ENCODE data around the gene ARHGEF7. TPM values are rescaled to one million over a fixed set of nuclear protein-coding genes. Genes with fewer than 3 reads are reported as not detected.
A peak's percentile ranks its signal among the peaks of the same experiment; 100 is the strongest.

ARHGEF7 gene
- total RNA-seq, 1 donor from 2014 or later = 73.7 TPM

DNA sequence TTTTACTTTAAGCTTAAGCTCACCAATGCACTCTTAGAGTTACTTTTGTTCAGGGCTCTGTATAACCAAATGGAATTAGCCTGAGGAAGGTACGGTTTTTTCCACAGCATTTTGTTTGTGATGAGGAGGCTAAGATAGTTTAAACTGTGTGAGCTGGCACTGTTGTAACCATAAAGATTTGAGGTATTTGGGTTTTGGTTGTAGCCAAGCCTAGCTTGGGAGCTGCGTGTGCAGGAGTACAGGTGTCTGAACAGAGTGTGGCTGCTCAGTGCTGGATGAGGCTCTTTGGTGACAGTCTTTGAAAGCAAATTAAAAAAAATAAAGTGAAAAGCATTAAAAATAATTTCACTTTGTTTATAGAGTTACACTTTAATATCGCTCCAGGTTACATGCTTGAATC is 56.0 kb downstream of the ARHGEF7 start:
- H3K9me3 Mint-ChIP-seq = peaks cover 24% of the 10 kb centered on the region
- intact Hi-C loops (cut with micrococcal nuclease) = no loop called here
- peaks cover 58% of the 10 kb centered on the region for H3K4me1 Mint-ChIP-seq (ENCODE audit: low read depth)
- DNase-seq (ENCODE audit: low spot score) = no peak
- peaks cover 63% of the 10 kb centered on the region for H3K36me3 Mint-ChIP-seq (ENCODE audit: low read depth)
- no peak overlapping the region for H3K4me3 Mint-ChIP-seq
- no peak overlapping the region for H3K27ac Mint-ChIP-seq
- H3K27me3 Mint-ChIP-seq (ENCODE audit: insufficient read depth) = no peaks in the 10 kb centered on the region

DNA sequence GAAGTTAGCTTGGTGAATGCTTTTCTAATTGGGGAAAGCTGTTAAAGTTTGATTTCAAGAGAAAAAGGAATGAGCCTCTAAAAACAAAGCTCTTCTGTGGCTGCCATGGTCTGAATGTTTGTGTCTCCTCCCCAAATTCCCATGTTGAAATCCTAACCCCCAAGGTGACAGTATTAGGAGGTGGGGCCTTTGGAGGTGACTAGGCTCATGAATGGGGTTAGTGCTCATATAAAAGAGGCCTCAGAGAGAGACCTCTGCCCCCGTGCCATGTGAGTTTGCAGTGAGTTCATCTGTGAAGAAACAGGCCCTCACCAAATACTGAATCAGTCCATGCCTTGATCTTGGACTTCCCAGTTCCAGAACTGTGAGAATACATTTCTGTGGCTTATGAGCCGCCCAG is 56.5 kb downstream of the ARHGEF7 start:
- DNase-seq (ENCODE audit: low spot score) = no peak
- H3K9me3 Mint-ChIP-seq = peaks cover 28% of the 10 kb centered on the region
- peaks cover 62% of the 10 kb centered on the region for H3K36me3 Mint-ChIP-seq (ENCODE audit: low read depth)
- H3K4me3 Mint-ChIP-seq = no peak overlapping the region
- intact Hi-C loops (cut with micrococcal nuclease) = no loop called here
- peaks cover 58% of the 10 kb centered on the region for H3K4me1 Mint-ChIP-seq (ENCODE audit: low read depth)
- no peaks in the 10 kb centered on the region for H3K27me3 Mint-ChIP-seq (ENCODE audit: insufficient read depth)
- H3K27ac Mint-ChIP-seq = no peak overlapping the region

DNA sequence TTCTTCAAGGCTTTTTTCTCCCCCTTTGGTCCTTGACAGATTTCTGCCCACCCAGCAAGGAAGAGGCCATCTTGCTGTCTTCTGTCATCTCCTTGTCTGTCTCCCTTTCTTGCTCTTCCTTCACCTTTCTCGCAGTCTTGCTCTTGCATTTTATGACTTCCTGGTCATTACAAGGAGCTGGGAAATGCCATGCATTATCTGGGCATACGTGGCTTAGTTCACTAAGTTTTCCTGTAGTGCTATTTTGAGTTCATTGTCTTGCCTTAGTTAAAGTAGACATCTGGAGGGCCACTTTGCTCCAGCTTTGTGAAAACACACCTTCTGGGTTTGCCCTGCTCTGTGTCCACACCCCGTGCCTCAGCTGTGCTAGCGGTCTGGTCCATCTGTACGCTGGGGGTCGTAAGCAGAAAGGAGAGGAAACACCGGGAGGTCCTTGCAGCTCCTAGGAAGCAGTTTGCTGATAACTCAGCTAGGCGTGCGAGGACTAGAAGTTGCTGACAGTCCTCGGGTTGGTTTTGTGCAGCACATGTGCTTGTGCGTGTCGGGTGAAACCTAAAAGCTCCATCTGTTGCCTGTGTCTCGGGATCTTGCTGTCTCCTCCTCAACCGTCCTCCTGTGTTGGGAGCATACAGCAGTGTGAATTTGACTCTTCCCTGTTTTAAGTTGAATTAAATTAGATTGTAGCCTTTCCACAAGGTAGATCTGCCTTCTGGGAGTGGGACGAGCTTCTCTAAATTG is 59.4 kb downstream of the ARHGEF7 start:
- Mint-ChIP-seq H3K27ac (no peak overlapping the region), H3K36me3 (ENCODE audit: low read depth) (peaks cover 53% of the 10 kb centered on the region), H3K4me1 (ENCODE audit: low read depth) (peaks cover 63% of the 10 kb centered on the region), H3K9me3 (peaks cover 20% of the 10 kb centered on the region), H3K4me3 (no peak overlapping the region), H3K27me3 (ENCODE audit: insufficient read depth) (no peaks in the 10 kb centered on the region)
- intact Hi-C loops (cut with micrococcal nuclease) = no loop called here
- DNase-seq (ENCODE audit: low spot score) = no peak

DNA sequence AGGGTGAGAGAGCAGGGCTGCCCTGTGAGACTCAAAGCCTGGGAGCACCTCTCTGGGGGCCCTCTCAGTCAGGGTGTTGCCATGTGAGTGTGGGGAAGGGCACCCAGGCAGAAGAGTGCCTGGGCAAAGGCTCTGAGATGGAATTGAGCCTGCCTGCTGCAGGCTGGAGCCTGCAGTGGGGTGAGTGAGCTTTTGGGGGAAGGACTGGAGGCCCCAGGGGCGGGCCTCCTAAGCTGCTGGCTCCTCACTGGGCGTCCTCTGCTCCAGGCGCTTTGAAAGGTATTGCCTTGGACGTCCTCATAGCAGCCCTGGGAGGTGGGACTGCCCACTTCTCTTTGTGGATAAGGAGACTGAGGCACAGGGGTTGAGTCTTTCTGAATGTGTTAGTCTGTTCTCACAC is 60.3 kb downstream of the ARHGEF7 start:
- Mint-ChIP-seq H3K27me3 (ENCODE audit: insufficient read depth) (no peaks in the 10 kb centered on the region), H3K9me3 (peaks cover 20% of the 10 kb centered on the region), H3K27ac (peak overlapping the region; percentile 42), H3K4me1 (ENCODE audit: low read depth) (peaks cover 71% of the 10 kb centered on the region), H3K36me3 (ENCODE audit: low read depth) (peaks cover 56% of the 10 kb centered on the region), H3K4me3 (no peak overlapping the region)
- intact Hi-C loops (cut with micrococcal nuclease) = no loop called here
- DNase-seq (ENCODE audit: low spot score) = no peak

DNA sequence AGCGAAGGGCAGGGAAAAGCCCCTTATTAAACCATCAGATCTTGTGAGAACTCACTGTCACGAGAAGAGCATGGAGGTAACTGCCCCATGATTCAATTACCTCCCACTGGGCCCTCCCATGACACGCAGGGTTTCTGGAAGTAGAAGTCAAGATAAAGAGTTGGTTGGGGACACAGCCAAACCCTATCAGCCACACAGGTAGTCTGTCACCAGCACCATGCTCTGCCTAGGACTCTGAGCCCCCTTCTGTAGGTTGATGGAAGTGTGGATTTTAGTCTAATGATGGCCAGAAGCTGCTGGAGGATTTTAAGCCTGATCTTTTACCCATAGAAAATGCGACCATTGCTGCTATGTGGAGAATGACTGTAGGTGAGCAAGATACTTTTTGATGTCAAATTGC is 60.8 kb downstream of the ARHGEF7 start:
- H3K4me1 Mint-ChIP-seq (ENCODE audit: low read depth) = peaks cover 74% of the 10 kb centered on the region
- no peak for DNase-seq (ENCODE audit: low spot score)
- no peak overlapping the region for H3K4me3 Mint-ChIP-seq
- H3K9me3 Mint-ChIP-seq = peaks cover 20% of the 10 kb centered on the region
- no peaks in the 10 kb centered on the region for H3K27me3 Mint-ChIP-seq (ENCODE audit: insufficient read depth)
- peak overlapping the region; percentile 76 for H3K27ac Mint-ChIP-seq
- peaks cover 56% of the 10 kb centered on the region for H3K36me3 Mint-ChIP-seq (ENCODE audit: low read depth)
- intact Hi-C loops (cut with micrococcal nuclease) = no loop called here

DNA sequence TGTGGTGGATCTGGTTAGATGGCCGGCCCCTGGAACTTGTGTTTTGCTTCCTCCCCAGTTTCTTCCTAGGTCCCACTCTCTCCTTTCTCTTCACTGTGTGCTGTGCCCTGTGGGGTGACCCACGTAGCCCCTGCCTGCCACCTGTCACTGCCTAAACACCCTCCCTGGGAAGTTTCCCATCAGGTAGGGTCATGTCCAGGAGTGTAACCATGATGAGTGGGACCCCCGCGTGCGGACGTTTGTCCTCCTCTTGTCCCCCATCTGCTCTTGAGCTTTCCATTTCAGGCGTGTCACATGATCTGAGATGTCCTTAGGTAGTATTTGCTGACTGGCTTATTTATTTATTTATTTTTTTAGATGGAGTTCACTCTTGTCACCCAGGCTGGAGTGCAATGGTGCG is 61.3 kb downstream of the ARHGEF7 start:
- Mint-ChIP-seq H3K36me3 (ENCODE audit: low read depth) (peaks cover 60% of the 10 kb centered on the region), H3K4me1 (ENCODE audit: low read depth) (peaks cover 74% of the 10 kb centered on the region), H3K9me3 (peaks cover 20% of the 10 kb centered on the region), H3K27me3 (ENCODE audit: insufficient read depth) (no peaks in the 10 kb centered on the region), H3K4me3 (no peak overlapping the region), H3K27ac (peak overlapping the region; percentile 76)
- intact Hi-C loops (cut with micrococcal nuclease) = no loop called here
- DNase-seq (ENCODE audit: low spot score) = no peak

DNA sequence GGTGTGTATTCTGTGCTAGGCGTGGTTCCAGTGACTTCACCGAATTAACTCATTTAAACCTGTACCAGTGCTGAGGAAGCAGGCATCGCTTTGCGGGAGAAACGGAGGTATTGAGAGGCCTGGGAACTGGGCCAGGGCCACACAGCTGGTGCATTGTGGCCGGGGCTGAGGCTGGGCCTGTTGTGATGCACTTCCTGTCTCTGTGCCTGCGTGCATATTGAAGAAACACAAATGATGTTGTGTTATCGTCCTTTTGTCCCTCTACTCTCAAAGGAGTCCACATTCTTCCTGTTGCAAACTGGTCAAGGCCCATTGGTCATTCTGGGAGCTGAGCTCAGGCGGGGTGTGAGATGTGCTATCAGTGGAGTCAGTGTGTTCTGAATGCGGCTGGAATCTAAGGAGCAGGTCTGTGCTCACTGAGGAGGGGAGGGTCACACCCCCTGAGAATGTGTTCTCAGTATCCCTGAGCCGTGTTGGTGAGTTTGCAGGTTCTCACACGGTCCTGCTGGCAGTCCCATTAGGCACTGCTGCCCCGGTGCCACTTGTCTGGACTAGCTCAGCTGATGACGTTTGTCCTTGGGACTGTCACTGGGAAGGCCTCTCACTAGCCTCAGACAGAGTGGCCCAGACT is 62.1 kb downstream of the ARHGEF7 start:
- peak overlapping the region; percentile 24 for H3K4me3 Mint-ChIP-seq
- peak; percentile 16 for DNase-seq (ENCODE audit: low spot score)
- H3K9me3 Mint-ChIP-seq = peaks cover 20% of the 10 kb centered on the region
- peaks cover 69% of the 10 kb centered on the region for H3K4me1 Mint-ChIP-seq (ENCODE audit: low read depth)
- no peaks in the 10 kb centered on the region for H3K27me3 Mint-ChIP-seq (ENCODE audit: insufficient read depth)
- H3K36me3 Mint-ChIP-seq (ENCODE audit: low read depth) = peaks cover 57% of the 10 kb centered on the region
- H3K27ac Mint-ChIP-seq = peak overlapping the region; percentile 77
- intact Hi-C loops (cut with micrococcal nuclease) = no loop called here

DNA sequence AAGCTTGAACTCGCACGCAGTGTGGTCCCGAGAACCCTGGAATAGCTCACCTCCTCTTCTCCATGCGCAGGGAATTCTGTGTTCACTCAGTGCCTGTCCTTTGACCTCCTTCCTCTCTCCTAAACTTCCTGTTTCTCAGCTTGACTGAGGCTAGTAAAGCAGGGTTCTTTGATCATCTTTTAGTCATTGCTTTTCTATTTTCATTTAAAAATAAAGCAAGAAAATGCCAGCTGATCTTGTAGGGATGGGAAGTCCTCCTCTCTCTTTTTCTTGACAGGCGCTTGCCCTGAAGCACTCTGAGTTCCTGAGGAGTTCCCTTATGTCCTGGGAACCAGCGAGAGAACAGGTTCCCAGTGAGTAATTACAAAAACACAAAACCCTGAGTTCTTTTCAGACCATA is 62.8 kb downstream of the ARHGEF7 start:
- DNase-seq (ENCODE audit: low spot score) = no peak
- Mint-ChIP-seq H3K27me3 (ENCODE audit: insufficient read depth) (no peaks in the 10 kb centered on the region), H3K36me3 (ENCODE audit: low read depth) (peaks cover 61% of the 10 kb centered on the region), H3K27ac (peak overlapping the region; percentile 77), H3K4me3 (peak overlapping the region; percentile 24), H3K9me3 (peaks cover 20% of the 10 kb centered on the region), H3K4me1 (ENCODE audit: low read depth) (peaks cover 66% of the 10 kb centered on the region)
- intact Hi-C loops (cut with micrococcal nuclease) = no loop called here

DNA sequence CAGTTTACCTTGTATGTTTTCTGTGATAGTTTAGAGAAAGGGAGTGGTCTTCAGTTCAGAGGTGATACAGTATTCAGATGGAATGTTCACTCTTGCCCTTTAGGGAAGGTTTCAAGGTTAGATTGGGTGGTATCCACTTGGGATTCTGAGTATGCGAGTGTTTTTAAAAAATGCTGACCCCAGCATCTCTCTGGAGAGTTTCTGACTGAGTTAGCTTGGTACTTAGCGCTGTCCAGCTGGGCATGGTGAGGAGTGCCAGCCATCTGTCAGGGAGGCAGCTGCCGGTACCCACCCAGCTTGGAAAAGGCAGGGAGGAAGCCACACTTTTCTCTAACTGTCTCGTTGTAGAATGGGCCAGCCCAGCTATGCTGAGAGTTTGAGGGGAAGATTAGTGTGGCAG is 63.3 kb downstream of the ARHGEF7 start:
- peaks cover 64% of the 10 kb centered on the region for H3K36me3 Mint-ChIP-seq (ENCODE audit: low read depth)

DNA sequence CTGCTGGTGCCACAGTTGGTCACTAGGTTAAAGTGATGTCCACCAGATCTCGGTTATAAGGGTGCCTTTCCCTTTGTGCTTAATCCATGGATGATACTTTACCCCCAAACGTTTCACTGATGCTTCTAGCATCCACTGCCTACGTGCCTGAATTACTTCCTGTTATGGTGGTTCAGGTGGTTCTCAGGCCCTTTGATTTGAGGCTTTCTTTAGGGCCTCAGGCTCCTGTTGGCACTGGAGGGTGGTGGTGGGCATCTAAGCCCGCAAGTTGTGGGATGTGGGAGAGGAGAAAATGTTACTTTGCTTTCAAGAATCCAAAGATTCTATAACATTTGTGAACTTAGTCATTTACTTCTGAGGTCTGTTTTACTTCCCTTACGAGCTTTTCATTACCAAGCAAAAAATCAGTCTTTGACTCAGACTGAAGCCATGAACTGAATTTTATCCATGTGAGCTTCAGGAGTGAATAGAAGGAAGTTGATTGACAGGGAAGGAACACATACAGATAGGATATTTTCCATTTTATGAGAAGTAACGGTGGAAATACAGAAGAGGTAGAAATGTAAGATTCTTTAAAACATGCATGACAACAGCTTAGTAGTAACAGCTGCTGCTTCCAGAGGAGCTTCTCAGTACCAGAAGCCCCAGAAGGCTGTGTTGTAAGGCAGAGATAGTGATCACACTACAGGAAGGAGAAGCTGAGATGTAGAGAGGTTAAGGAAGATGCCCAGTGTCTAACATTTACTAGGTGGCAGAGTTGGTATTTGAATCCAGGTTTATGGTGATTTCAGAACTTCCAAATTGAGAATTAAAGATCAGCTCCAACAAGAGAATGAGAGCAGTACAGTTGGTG is 65.0 kb downstream of the ARHGEF7 start:
- DNase-seq (ENCODE audit: low spot score) = no peak
- Mint-ChIP-seq H3K27ac (peak overlapping the region; percentile 93), H3K9me3 (peaks cover 13% of the 10 kb centered on the region), H3K36me3 (ENCODE audit: low read depth) (peaks cover 56% of the 10 kb centered on the region), H3K27me3 (ENCODE audit: insufficient read depth) (no peaks in the 10 kb centered on the region), H3K4me1 (ENCODE audit: low read depth) (peaks cover 84% of the 10 kb centered on the region), H3K4me3 (peak overlapping the region; percentile 41)
- intact Hi-C loops (cut with micrococcal nuclease) = loop anchor here (1.0 kb wide), 2 partner anchors 9 to 27 kb away; no protein-coding TSS in a partner anchor

More for the DNA sequence above, 63.3 kb downstream of the ARHGEF7 start:
- no peak for DNase-seq (ENCODE audit: low spot score)
- Mint-ChIP-seq H3K27ac (peak overlapping the region; percentile 77), H3K4me1 (ENCODE audit: low read depth) (peaks cover 71% of the 10 kb centered on the region), H3K4me3 (no peak overlapping the region), H3K9me3 (peaks cover 20% of the 10 kb centered on the region), H3K27me3 (ENCODE audit: insufficient read depth) (no peaks in the 10 kb centered on the region)
- intact Hi-C loops (cut with micrococcal nuclease) = no loop called here

DNA sequence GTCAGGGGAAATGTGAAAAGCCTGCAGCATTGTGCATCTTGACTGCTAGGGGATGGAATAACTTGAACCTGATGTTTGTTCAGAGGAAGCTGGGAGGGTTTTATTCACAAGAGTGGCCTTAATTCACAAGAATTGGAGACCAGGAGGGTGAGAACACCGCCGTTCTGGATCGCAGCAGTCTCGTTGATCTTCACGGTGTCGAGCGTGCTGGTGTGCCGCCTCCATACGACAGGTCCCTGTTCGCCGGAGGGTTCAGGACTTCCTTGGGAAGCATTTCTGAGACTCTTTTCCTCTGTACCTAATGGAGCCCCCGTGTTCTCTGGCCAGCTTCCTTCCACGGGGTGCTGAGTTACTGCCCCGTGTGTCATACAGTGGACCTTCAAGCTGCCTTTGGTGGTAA is 66.9 kb downstream of the ARHGEF7 start:
- Mint-ChIP-seq H3K36me3 (ENCODE audit: low read depth) (peaks cover 47% of the 10 kb centered on the region), H3K4me3 (no peak overlapping the region), H3K27me3 (ENCODE audit: insufficient read depth) (no peaks in the 10 kb centered on the region), H3K27ac (no peak overlapping the region), H3K9me3 (no peaks in the 10 kb centered on the region), H3K4me1 (ENCODE audit: low read depth) (peaks cover 83% of the 10 kb centered on the region)
- no peak for DNase-seq (ENCODE audit: low spot score)
- intact Hi-C loops (cut with micrococcal nuclease) = no loop called here

DNA sequence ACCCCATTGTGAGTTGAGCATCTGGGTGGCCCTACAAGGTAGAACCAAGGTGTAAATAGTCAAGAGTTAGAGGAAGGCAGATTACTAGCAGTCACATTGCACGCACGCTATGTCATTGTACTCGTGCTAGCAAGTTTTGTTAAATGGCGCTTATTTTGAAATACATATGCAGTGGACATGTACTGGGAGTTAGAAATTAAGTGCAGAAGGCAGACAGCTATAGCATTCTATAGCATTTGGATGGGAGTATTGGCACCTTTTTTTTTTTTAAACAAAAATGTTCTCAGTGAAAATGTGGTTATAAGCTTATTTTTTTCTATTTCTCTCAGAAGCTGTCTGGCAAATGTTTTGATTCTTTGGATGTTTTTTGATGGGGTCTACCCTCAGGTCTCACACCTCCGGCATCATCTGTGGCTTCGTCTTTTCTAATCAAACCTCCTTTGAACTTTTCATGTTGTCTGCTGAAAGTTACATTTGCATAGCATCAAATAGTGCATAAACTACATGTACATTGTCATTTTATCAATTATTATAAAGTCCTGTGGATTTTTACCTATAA is 68.1 kb downstream of the ARHGEF7 start:
- no peak overlapping the region for H3K27ac Mint-ChIP-seq
- no peak for DNase-seq (ENCODE audit: low spot score)
- H3K36me3 Mint-ChIP-seq (ENCODE audit: low read depth) = peaks cover 45% of the 10 kb centered on the region
- H3K4me1 Mint-ChIP-seq (ENCODE audit: low read depth) = peaks cover 83% of the 10 kb centered on the region
- intact Hi-C loops (cut with micrococcal nuclease) = no loop called here
- H3K9me3 Mint-ChIP-seq = no peaks in the 10 kb centered on the region
- no peaks in the 10 kb centered on the region for H3K27me3 Mint-ChIP-seq (ENCODE audit: insufficient read depth)
- H3K4me3 Mint-ChIP-seq = no peak overlapping the region

Measured in activated T-helper 1 cell treated with anti-CD3 and anti-CD28 coated beads, Interleukin-12 subunit alpha, Interleukin-12 subunit beta, Interleukin-2, Interleukin-4 antibody, amounts not matched to agents 30 ng/mL and 10 ng/mL and 1 ng/mL, durations not matched to agents 14 hours and 24 hours and 36 hours (primary cell).